B cell (primary cell): Measurements from ENCODE around the gene TLE3. TPM values are rescaled to one million over a fixed set of nuclear protein-coding genes. Genes with fewer than 3 reads are reported as not detected.

ENCODE experiments used
- ATAC-seq: fragments of 200-7000 bp; cut with Tn5 transposase; one replicate; pipeline ENCODE4 v1.10.0; 2021; ENCODE audit warnings: low read depth, mild to moderate bottlenecking, moderate number of reproducible peaks, moderate library complexity
- CTCF ChIA-PET: fragments of 350-600 bp; sonication (Branson Sonifier 250); formaldehyde crosslinking; loops from one replicate; lab custom pipeline; 2021; ENCODE audit warnings: antibody characterized with exemption, inconsistent platforms; lab: Charles Lee
- POLR2A ChIA-PET: fragments of 350-600 bp; sonication (Branson Sonifier 250); formaldehyde crosslinking; loops from one replicate; lab custom pipeline; 2021; ENCODE audit warnings: antibody characterized with exemption; lab: Charles Lee
- DNase-seq: peaks from one replicate; pipeline ENCODE4 v3.0.0; 2013
- H2AFZ ChIP-seq: 2 replicates; pipeline ENCODE4 v1.6.1; 2012; ENCODE audit warnings: mild to moderate bottlenecking, low read depth, low read length; ENCODE audit not compliant: insufficient read depth, poor library complexity, severe bottlenecking
- H3K27ac ChIP-seq, 2 donors: 1 replicate in 1 of 2; 2 replicates in 1 of 2; pipeline ENCODE4 v1.5.1; 2012 to 2013; ENCODE audit warnings: low read length in 2 of 2, mild to moderate bottlenecking in 2 of 2, moderate library complexity in 1 of 2
- H3K27me3 ChIP-seq, 4 experiments: fragments of 200-600 bp in 1 of 4; sonication (generic) in 1 of 4; replicated peaks in 1 of 4; 1 replicate in 2 of 4; 2 replicates in 2 of 4; pipeline versions ENCODE4 v1.6.1 to v1.7.0; 2013 to 2016; ENCODE audit warnings: low read length in 3 of 4, mild to moderate bottlenecking in 2 of 4, mixed read lengths in 1 of 4, moderate library complexity in 1 of 4; ENCODE audit not compliant: insufficient read depth in 4 of 4, control insufficient read depth in 3 of 4; ENCODE audit errors: control extremely low read depth in 1 of 4
- H3K36me3 ChIP-seq, 2 experiments: replicated peaks in 1 of 2; 1 replicate in 1 of 2; 2 replicates in 1 of 2; pipeline versions ENCODE4 v1.6.1 to v1.7.1; 2013; ENCODE audit warnings: low read length in 1 of 2; ENCODE audit not compliant: insufficient read depth in 2 of 2, control insufficient read depth in 1 of 2; ENCODE audit errors: control extremely low read depth in 1 of 2, extremely low read depth in 1 of 2
- H3K4me1 ChIP-seq, 2 donors: fragments of 200-600 bp in 1 of 2; sonication (generic) in 1 of 2; 1 replicate in 1 of 2; 2 replicates in 1 of 2; pipeline versions ENCODE4 v1.5.1 to v1.6.1; 2013 to 2017; ENCODE audit warnings: low read length in 2 of 2; ENCODE audit not compliant: control insufficient read depth in 2 of 2, insufficient read depth in 2 of 2
- H3K4me2 ChIP-seq: replicated peaks from 2 replicates; pipeline ENCODE3; 2012; ENCODE audit warnings: mild to moderate bottlenecking, low read depth, low read length; ENCODE audit not compliant: poor library complexity, severe bottlenecking
- H3K4me3 ChIP-seq, 5 experiments: fragments of 200-600 bp in 1 of 5; sonication (generic) in 1 of 5; 1 replicate in 3 of 5; 2 replicates in 2 of 5; pipeline versions ENCODE4 v1.5.1 to v1.7.0; 2011 to 2016; ENCODE audit warnings: low read length in 4 of 5, mild to moderate bottlenecking in 4 of 5, low read depth in 2 of 5, control low read depth in 1 of 5, moderate library complexity in 1 of 5; ENCODE audit not compliant: insufficient read depth in 1 of 5; ENCODE audit errors: control extremely low read depth in 1 of 5, extremely low read depth in 1 of 5
- H3K79me2 ChIP-seq: fragments of 200-600 bp; sonication (generic); one replicate; pipeline ENCODE4 v1.6.0; 2016; ENCODE audit warnings: low read length; ENCODE audit not compliant: control insufficient read depth, insufficient read depth
- H3K9ac ChIP-seq: fragments of 200-600 bp; sonication (generic); 2 replicates; pipeline ENCODE4 v1.6.1; 2017; ENCODE audit warnings: mild to moderate bottlenecking, low read length, moderate library complexity
- H3K9me3 ChIP-seq, 3 donors: one replicate each; pipeline versions ENCODE4 v1.6.1 to v1.7.1; 2013; ENCODE audit warnings: low read length in 2 of 3; ENCODE audit not compliant: control insufficient read depth in 2 of 3, insufficient read depth in 1 of 3; ENCODE audit errors: control extremely low read depth in 1 of 3
- H4K20me1 ChIP-seq: 2 replicates; pipeline ENCODE4 v1.6.0; 2012; ENCODE audit warnings: mild to moderate bottlenecking, low read length; ENCODE audit not compliant: insufficient read depth, control insufficient read depth, poor library complexity, severe bottlenecking
- H3K27ac Mint-ChIP-seq: one replicate; pipeline ENCODE4 v1.8.0; 2021; ENCODE audit warnings: mixed read lengths
- H3K27me3 Mint-ChIP-seq: one replicate; pipeline ENCODE4 v1.8.0; 2021; ENCODE audit warnings: mixed read lengths
- H3K4me1 Mint-ChIP-seq: one replicate; pipeline ENCODE4 v1.8.0; 2021; ENCODE audit warnings: mixed read lengths
- H3K4me3 Mint-ChIP-seq: one replicate; pipeline ENCODE4 v1.8.0; 2021; ENCODE audit warnings: mixed read lengths
- H3K9me3 Mint-ChIP-seq: one replicate; pipeline ENCODE4 v1.8.0; 2022; ENCODE audit warnings: mixed read lengths; ENCODE audit not compliant: insufficient read depth
- EZH2 ChIP-seq: IDR thresholded peaks from 2 replicates; pipeline ENCODE4 v1.6.1; 2012; ENCODE audit warnings: borderline replicate concordance, low read depth, mild to moderate bottlenecking, moderate library complexity, low read length; ENCODE audit not compliant: insufficient read depth, poor library complexity, severe bottlenecking
- WGBS: methylation state at CpG from one replicate; pipeline ENCODE4 v1.1.5; 2013; ENCODE audit warnings: missing lambda C conversion rate; ENCODE audit not compliant: insufficient coverage; 5-methylcytosine and 5-hydroxymethylcytosine counted together
- intact Hi-C: fragments of 100-400 bp; cut with micrococcal nuclease; formaldehyde crosslinking; loops from one replicate; pipeline ENCODE4 v1.10.0; 2022
- polyA plus RNA-seq: library from polyadenylated mRNA; depleted of rRNA; stranded (reverse); fragments of >200 nt; gene quantifications from 2 replicates; pipeline ENCODE4 v1.2.3, GENCODE V29; 2012
- total RNA-seq, 2 donors: library from RNA; stranded (reverse); fragments of 120-200 nt in 1 of 2; gene quantifications; 1 replicate in 1 of 2; 2 replicates in 1 of 2; pipeline versions ENCODE4 v1.2.3 to v1.2.4, GENCODE V29; 2013 to 2022
- TF ChIP-seq, protein P1 (sequence below): fragments of 200-600 bp; IDR thresholded peaks from one replicate; pipeline ENCODE4 v1.8.0; 2022; ENCODE audit warnings: antibody characterized with exemption, mild to moderate bottlenecking

The TLE3 gene
- total and polyA plus RNA-seq, 2 donors (not counting 1 experiment from before 2014, with no cell fraction given) = 187 to 278 TPM

DNA sequence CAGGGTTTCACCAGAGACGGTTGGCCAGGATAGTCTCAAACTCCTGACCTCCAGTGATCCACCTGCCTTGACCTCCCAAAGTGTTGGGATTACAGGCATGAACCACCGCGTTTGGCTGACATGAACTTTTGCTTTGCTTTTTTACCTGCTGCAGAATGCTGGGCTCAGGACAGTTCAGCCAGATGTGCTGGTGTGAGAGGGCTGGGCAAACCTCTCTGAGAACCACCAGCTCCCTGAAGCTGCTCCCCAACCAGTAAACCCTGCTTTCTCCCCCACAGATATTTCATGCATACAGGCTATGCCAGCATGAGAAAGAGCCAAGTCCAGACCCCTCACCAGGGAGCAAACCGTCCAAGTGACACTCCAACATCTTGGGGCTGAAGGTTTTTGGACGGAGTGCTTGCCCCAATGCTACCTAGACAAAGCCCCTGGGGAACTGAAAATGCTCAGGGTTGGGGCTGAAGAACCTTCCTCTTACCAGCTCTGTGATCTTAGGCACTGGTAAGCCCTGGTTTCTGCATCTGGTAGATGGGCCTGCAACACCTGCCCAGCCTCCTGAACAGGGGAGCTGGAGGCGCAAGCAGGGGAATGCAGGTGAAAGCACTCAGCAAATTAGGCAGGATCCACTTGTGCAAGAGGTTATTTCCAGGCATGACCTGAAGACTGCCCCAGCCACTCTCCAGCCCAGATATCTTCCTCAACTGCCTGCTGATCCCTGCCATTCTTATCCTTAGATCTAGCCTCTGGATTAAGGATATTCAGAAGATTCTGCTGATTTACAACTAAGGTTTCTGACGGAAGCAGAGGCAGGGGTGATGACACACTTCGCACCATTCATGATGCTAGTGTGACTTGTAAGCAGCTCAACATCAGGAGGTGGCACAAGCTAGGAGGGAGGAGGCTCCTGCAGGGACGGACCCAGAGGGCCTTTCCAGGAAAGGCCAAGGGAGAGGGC, 78.8 kb downstream of the TLE3 start:
- H3K27me3 ChIP-seq = peaks cover 0 to 2% (median 0%) of the 10 kb centered on the region in 4 experiments
- Mint-ChIP-seq H3K9me3 (no peaks in the 10 kb centered on the region), H3K27me3 (no peaks in the 10 kb centered on the region), H3K4me1 (peaks cover 81% of the 10 kb centered on the region), H3K27ac (peak overlapping the region; percentile 79), H3K4me3 (peak overlapping the region; percentile 71)
- 90% methylated on average over 9 of the region's 9 CpGs for WGBS
- peaks cover 76 to 84% of the 10 kb centered on the region in 2 donors for H3K4me1 ChIP-seq
- ChIA-PET POLR2A (interaction anchor here (0.8 kb wide), 1 partner anchor 16 kb away, joined by 3 read pairs; no protein-coding TSS in a partner anchor), CTCF (interaction anchor here (3.8 kb wide), 1 partner anchor 17 kb away, joined by 16 read pairs; no protein-coding TSS in a partner anchor)
- H4K20me1 ChIP-seq = no peaks in the 10 kb centered on the region
- ATAC-seq (no peak), DNase-seq (peak; percentile 57)
- no peak overlapping the region for H3K9ac ChIP-seq
- intact Hi-C loops = loop anchor here (5.0 to 10.0 kb wide), 2 partner anchors 33 to 264 kb away; no protein-coding TSS in a partner anchor
- no peak overlapping the region for H2AFZ ChIP-seq
- H3K27ac ChIP-seq = no peak overlapping the region
- TF ChIP-seq, protein P1, sequence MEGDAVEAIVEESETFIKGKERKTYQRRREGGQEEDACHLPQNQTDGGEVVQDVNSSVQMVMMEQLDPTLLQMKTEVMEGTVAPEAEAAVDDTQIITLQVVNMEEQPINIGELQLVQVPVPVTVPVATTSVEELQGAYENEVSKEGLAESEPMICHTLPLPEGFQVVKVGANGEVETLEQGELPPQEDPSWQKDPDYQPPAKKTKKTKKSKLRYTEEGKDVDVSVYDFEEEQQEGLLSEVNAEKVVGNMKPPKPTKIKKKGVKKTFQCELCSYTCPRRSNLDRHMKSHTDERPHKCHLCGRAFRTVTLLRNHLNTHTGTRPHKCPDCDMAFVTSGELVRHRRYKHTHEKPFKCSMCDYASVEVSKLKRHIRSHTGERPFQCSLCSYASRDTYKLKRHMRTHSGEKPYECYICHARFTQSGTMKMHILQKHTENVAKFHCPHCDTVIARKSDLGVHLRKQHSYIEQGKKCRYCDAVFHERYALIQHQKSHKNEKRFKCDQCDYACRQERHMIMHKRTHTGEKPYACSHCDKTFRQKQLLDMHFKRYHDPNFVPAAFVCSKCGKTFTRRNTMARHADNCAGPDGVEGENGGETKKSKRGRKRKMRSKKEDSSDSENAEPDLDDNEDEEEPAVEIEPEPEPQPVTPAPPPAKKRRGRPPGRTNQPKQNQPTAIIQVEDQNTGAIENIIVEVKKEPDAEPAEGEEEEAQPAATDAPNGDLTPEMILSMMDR = no peak
- H3K9me3 ChIP-seq = peaks cover 0 to 11% (median 0%) of the 10 kb centered on the region in 3 donors
- peak overlapping the region; percentile 46 for H3K4me2 ChIP-seq
- H3K36me3 ChIP-seq = no peaks in the 10 kb centered on the region
- no peak overlapping the region for H3K4me3 ChIP-seq
- no peaks in the 10 kb centered on the region for H3K79me2 ChIP-seq

DNA sequence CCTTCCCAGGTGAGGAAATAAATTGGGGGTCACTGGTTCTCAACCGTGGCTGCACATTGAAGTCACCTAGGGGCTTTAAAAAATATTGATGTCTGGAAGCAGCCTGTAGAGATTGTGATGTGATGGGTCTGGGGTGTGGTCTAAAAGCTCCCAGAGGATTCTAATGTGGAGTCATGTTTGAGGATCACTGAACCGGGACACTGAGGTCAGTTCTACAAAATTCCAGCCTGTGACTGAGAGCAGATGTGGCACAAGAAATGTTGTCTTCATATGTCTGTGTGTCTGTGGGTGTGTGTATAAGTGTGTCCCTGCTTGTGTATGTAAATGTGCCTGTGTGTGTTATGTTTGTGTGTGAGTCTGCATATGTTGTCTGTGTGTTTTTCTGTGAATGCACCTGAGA, 79.9 kb downstream of the TLE3 start:
- peak overlapping the region; percentile 91 for H3K27ac Mint-ChIP-seq
- WGBS = 100% methylated on average over 2 of the region's 2 CpGs
- Histone ChIP-seq H3K4me2 (peak overlapping the region; percentile 65), H3K9me3 (peaks cover 0 to 11% (median 0%) of the 10 kb centered on the region in 3 donors), H3K27me3 (peaks cover 0 to 2% (median 0%) of the 10 kb centered on the region in 4 experiments), H4K20me1 (no peaks in the 10 kb centered on the region), H3K27ac (no peak overlapping the region), H3K4me1 (peaks cover 74 to 84% of the 10 kb centered on the region in 2 donors), H3K36me3 (no peaks in the 10 kb centered on the region), H2AFZ (no peak overlapping the region), H3K79me2 (no peaks in the 10 kb centered on the region), H3K9ac (no peak overlapping the region), H3K4me3 (no peak overlapping the region)
- no peaks in the 10 kb centered on the region for H3K9me3 Mint-ChIP-seq
- CTCF ChIA-PET = interaction anchor here (0.9 to 3.8 kb wide), 2 partner anchors 18 to 38 kb away, joined by 3 to 16 read pairs; no protein-coding TSS in a partner anchor
- ATAC-seq (no peak), DNase-seq (no peak)
- TF ChIP-seq, protein P1 = no peak
- TF ChIP-seq EZH2 = no peak
- H3K4me1 Mint-ChIP-seq = peaks cover 80% of the 10 kb centered on the region
- peak overlapping the region; percentile 80 for H3K4me3 Mint-ChIP-seq
- no peaks in the 10 kb centered on the region for H3K27me3 Mint-ChIP-seq
- intact Hi-C loops = loop anchor here (5.0 to 10.0 kb wide), 2 partner anchors 34 to 263 kb away; no protein-coding TSS in a partner anchor
- POLR2A ChIA-PET = no interaction called here
